Fibroblast of mammary gland (primary cell): Measurements from ENCODE around the gene APOL3.
"Not testable (repeated sequence)": the region's sequence is repeated elsewhere in the genome, so short reads cannot be mapped to it uniquely, and the experiment has no call there.

ENCODE experiments used
- DNase-seq: peaks from one replicate; pipeline ENCODE4 v3.0.0-alpha.2; 2010; ENCODE audit warnings: low read depth
- H3K4me3 ChIP-seq: 2 replicates; pipeline ENCODE4 v1.5.1; 2011; ENCODE audit warnings: low read depth, mild to moderate bottlenecking, low read length, moderate library complexity; ENCODE audit not compliant: control insufficient read depth
- CTCF ChIP-seq: conservative IDR thresholded peaks from 2 replicates; pipeline ENCODE4 v1.5.1; 2011; ENCODE audit warnings: low read depth, low read length, inconsistent platforms; ENCODE audit not compliant: control insufficient read depth, insufficient read depth

Gene APOL3

DNA sequence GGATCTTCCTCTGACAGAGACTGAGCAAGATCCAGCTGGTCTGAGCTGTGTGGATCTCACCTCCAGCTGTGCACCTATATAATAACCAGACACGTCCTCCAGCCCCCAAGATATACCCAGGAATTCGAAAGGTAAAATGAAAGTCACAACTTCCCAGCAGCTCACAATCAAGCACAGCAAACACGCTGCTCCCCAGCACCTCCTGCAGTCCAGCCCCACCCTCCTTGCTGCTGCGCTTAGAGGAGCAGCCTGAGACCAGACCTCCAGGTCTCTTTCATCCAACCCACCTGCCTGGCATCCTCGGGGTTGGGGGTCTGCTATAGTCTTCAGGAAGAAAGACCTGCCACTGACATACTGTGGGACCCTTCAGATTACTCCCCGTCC, 44.1 kb upstream of the APOL3 start:
- DNase-seq: no peak
- no peak overlapping the region for H3K4me3 ChIP-seq
- TF ChIP-seq CTCF: no peak

DNA sequence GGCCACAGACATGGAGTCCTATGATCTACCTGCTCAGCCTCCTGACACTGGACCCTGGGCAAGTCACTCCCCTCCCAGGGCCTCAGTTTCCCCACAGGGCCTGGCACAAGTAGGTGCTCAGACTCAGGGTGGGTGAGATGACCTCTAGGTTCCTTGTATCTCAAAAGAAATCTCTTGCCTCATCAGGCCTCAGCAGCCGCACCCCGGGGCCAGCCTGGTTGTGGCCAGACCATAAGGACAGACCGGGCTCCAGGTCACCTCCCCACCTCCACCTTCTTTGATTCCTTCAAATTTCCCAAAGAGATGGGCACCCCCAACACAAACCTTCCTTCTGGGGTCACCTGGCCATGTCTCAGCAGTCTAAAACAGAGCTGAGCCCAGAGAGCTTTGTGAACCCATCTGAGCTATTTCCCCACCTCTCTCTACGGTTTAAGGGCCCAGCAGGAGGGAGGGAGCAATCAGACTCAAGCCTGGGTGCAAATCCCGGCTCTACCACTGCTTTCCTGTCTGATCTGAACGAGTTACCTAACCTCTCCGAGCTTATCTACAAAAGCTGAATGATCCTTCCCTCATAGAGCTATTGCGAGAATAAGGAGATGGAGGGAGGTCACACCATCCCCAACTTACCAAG, 43.6 kb upstream of the APOL3 start:
- no peak overlapping the region for H3K4me3 ChIP-seq
- DNase-seq: no peak
- TF ChIP-seq CTCF: no peak

DNA sequence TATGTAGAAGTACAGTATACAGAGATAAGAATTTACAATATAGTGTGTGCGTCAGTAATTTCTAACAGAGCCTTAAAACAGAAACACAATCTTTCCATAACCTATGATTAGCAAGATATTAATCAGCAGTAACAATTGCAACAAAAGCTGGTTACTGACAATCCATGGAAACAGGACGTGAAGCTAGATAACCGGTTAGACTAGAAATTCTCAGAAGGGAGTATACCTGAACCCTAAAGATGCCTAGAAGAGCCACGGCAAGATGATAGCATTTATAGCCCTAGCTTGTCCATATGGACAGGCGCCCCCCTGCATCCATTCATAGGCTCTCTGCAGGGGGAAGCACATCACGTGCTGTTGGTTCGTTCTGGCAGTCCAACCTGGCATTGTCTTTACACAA, 42.9 kb upstream of the APOL3 start:
- not testable (repeated sequence) for H3K4me3 ChIP-seq, DNase-seq

GRCh38 chr22:36202906-36203305, 42.4 kb upstream of the APOL3 start:
- DNase-seq, H3K4me3 ChIP-seq: not testable (repeated sequence)

GRCh38 chr22:36201630-36202319, 41.2 kb upstream of the APOL3 start, which contains the start of gene APOL4:
TSS of gene APOL4 (minus strand) at chr22:36201809. CDS start at chr22:36201734, 75 bp downstream.
- peak; percentile 59 for DNase-seq
- no peak within 1 kb of the TSS for H3K4me3 ChIP-seq
- TF ChIP-seq CTCF: no peak

DNA sequence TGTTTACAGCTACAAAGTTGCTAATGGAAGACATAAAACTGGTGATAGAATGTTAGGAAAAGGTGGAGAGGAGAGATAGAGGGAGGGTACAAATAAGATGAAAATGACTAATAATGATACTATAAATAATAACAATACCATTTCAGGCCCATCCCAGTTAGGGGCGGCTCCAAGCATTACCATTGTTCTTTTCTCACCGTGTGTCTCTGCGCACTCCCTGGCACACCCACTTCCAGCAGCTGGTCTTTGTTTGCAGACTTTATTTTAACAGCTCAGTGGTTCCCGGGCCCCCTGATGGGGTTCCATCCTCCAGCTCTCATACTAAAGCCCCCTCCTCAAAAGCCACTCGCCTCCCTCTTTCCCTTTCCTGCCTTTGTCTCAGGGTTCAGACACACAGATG, 40.5 kb upstream of the APOL3 start:
- H3K4me3 ChIP-seq, DNase-seq: not testable (repeated sequence)

DNA sequence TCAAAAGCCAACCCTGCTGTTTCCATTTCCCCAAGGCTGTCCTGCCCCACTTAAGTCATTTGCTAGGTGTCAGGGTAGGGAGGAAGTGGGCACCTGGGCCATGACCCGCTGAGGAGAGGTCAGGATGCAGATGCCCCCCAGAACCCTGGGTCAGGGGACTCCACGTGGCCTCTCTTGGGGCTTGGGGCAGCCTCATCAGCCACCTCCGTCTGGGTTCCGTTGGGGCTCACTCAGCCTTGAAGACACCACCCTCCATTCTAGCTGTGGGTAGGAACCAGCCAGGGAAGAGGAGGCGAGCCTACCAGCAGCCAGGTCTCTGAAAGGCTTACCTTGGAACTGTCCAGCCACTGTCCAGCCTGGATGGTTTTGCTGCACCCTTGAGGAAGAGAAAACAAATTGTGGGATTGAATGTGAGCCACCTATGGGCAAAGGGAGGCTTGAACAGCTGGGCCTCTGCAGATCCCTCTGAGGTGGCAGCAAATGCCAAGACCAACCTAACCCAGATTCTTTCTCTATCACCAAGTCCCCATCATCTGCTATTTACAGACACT, 38.5 kb upstream of the APOL3 start:
- DNase-seq: no peak
- no peak overlapping the region for H3K4me3 ChIP-seq
- no peak for TF ChIP-seq CTCF

- no peak for TF ChIP-seq CTCF
- DNase-seq: no peak
- no peak overlapping the region for H3K4me3 ChIP-seq
Measured at GRCh38 chr22:36198536-36198935, 38.0 kb upstream of the APOL3 start.
